GM18873 (cell line): ENCODE measurements around the gene ABLIM3.
"Not testable (repeated sequence)": the region's sequence is repeated elsewhere in the genome, so short reads cannot be mapped to it uniquely, and the experiment has no call there.

Source experiments
- ATAC-seq: cut with Tn5 transposase; IDR thresholded peaks from one replicate; pipeline ENCODE4 v1.9.1; 2021; ENCODE audit warnings: mild to moderate bottlenecking, moderate library complexity, moderate number of reproducible peaks; ENCODE audit not compliant: unreplicated experiment, low FRiP score

Gene ABLIM3

DNA sequence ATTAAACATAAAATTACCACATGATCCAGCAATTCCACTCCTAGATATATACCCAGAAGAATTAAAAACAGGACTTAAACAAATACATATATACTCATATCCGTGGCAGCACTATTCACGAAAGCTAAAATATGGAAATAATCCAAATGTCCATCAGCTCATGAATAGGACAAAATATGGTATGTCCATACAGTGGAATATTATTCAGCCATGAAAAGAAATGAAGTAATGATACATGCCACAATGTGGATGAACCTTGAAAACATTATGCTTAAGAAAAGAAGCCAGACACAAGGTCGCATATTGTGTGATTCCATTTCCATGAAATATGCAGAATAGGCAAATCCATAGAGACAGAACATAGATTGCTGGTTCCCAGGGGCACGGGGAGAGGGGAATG lies 105.6 kb downstream of the ABLIM3 start:
- no peak for ATAC-seq

GRCh38 chr5:149247726-149248125 lies 106.4 kb downstream of the ABLIM3 start:
- no peak for ATAC-seq

DNA sequence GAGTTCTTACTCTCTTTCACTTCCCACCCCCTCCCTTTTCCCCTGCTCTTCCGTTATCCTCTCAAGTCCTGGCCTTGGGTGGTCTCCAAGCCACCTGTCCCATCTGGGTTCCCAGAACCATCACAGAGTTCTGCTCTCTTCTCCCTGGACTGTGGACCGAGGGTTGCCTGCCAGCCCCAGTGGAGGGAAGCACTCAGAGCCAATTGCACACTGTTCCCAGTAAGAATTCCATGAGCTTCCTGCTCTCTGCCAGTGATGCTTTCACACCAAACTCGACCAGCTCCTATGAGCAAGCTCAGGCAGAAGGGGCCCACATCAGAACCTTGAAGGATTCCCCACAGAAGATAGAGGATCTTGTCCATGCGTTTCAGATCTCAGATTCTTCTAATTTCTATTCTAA lies 110.3 kb downstream of the ABLIM3 start:
- ATAC-seq = no peak

GRCh38 chr5:149254506-149254905 lies 113.2 kb downstream of the ABLIM3 start:
- ATAC-seq = no peak

DNA sequence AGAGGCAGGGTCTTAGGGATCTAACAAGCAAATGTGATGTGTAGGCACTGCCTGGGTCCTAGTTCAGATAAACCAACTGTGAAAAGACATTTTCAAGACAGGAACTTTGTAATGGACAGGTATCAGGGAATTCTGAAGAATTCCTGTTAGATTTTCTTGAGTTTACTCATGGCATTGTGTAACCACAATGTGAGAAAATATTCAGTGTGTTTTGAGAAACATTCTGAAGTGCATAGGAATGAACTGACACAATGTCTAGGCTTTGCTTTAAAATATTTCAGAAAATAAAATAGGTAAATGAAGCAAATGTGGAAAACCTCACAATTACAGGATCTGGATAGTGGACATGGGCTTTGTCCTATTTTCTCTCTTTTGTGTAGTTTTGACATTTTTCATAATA lies 115.2 kb downstream of the ABLIM3 start:
- no peak for ATAC-seq

DNA sequence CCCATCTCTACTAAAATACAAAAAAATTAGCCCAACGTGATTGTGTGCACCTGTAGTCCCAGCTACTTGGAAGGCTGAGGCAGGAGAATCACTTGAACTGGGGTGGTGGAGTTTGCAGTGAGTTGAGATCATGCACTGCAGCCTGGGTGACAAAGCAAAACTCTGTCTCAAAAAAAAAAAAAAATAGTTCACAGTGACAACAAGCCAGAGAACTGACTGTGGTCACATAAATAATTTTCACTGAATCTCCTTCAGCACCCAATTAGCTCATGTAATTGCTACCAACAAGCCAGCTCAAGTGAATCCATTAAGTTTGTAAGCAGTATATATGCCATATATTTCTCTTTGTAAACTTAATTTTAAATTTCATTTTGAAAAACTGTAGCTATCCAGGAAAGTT lies 115.8 kb downstream of the ABLIM3 start:
- no peak for ATAC-seq

- no peak for ATAC-seq
These were observed 116.8 kb downstream of the ABLIM3 start for GRCh38 chr5:149257889-149258705.

DNA sequence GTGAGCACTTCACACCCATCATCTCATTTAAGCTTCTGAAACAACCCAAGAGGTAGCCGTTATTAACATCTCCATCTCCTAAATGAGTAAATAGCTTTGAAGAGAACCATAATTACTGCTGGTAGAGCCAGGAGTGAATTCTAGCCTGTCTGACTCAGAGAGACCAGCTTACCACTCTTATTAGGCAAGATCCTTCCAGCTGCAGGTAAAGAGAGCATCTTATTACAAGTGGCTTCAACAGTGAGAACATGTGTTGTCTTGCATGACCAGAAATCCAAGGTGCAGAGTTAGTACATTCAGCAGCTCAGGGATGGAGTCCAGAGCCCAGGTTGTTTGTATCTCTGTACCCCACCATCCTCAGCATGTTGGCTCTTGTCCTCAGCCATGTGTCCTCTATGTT lies 119.5 kb downstream of the ABLIM3 start:
- ATAC-seq = no peak

GRCh38 chr5:149261246-149261645 lies 120.0 kb downstream of the ABLIM3 start:
- no peak for ATAC-seq

DNA sequence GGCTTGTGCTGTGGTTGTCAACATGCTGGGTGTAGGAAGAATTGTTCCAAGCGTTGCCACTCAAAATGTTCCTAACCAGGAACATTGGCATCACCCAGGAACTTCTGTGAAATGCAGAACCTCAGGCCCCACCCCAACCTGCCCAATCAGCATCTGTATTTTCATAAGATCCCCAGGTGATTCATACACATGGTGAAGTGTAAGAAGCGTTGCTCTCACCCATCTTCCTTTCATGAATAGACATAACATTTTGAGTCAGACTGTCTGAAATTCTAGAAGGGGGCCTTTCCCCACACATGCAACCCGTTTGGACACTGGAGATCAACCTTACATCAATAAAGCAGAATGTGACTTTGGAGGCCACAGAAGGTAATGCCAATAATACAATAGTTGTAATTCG lies 121.0 kb downstream of the ABLIM3 start:
- ATAC-seq = no peak

DNA sequence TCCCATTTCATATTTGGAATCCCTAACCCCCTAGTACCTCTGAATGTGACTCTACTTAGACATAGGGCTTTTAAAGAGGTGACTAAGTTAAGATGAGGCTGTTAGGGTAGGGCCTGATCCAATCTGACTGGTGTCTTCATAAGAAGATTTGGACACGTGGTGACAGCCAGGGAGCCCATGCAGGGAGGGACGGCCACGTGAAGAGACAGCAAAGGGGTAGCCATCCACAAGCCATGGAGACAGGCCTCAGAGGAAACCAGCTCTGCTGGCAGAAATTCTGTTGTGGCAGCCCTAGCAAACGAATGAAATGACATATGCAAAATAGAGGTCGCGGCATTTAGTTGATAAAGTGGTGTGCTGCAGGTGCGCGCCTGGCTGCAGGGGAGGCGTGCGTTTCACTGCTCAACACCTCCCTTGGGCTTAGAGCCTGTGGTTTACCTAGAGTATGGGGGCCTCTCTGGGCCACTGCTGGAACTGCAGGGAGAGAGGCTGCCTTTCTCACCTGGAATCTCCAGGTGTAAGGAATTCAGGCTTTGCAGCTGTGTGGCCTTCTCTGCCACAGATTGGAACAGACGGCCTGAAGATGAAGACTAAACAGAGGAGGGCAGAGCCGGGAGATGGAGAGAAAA lies 123.3 kb downstream of the ABLIM3 start:
- peak; percentile 81 for ATAC-seq

DNA sequence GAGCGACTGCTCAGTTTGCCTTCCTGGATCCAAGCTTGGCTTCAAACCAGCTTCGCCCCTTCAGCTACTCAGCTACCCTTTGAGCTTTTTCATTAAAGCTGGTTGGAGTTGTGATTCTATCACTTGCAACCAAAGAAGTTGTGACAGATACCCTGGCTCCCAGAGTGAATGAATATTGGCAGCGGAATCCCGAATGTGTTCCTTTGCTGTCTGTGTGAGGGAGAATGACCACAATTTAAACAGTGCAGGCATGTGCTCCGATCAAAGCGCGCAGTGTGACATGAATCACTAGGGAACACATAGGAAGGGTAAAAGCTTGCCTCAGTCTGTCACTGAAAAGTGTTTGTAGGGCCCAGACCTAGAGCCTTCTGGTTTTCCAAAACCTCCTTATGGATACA lies 123.8 kb downstream of the ABLIM3 start:
- no peak for ATAC-seq

DNA sequence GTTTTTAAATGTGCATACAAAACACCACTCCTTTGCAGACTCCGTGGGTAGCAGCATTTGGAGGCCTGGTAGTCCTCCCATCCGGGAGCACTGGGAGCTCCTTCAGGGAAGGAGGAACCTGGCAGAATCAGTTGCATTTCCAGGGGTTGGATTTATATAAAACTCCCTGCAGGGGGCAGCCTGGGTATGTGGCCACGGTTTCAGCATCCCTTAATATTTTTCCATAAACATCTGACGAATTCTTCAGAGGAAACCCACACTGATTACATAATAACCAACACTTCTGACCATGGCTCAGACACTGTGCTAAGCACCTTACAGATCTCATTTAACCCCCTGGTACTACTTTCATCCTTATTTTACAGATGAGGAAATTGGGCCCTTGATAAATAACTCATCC lies 124.3 kb downstream of the ABLIM3 start:
- ATAC-seq = no peak

DNA sequence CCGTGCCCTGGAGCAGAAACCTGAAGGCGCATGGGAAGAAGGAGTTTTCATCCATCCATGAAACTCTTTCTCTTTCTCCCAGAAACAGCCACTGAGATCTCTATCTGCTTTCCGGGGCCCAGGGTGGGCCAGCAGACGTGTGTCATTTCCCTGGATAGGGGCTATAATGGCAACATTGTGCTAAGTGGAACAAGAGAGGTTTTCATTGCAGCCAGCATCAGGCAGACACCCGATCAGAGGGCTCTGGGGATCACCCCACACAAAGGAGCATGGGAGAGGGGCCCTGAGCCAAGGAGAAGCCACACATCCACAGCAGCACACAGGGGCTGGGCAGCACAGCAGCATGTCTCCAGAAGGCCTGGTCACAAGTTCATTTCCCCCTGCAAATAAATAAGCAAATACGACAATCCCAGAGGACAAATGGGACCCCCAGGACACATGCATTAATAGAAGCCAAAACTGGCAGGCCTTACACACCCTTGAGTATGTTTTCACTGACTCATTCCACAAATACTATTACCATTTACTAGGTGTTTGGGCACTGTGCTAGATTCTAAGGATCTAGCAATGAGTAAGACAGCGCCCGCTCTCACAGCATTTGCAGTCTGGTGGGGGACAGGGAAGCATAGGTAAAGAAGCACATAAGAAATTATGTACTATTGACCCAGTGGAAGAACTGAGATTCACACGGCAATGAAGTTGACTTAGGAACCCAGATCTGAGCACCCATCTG lies 126.1 kb downstream of the ABLIM3 start:
- ATAC-seq = no peak

DNA sequence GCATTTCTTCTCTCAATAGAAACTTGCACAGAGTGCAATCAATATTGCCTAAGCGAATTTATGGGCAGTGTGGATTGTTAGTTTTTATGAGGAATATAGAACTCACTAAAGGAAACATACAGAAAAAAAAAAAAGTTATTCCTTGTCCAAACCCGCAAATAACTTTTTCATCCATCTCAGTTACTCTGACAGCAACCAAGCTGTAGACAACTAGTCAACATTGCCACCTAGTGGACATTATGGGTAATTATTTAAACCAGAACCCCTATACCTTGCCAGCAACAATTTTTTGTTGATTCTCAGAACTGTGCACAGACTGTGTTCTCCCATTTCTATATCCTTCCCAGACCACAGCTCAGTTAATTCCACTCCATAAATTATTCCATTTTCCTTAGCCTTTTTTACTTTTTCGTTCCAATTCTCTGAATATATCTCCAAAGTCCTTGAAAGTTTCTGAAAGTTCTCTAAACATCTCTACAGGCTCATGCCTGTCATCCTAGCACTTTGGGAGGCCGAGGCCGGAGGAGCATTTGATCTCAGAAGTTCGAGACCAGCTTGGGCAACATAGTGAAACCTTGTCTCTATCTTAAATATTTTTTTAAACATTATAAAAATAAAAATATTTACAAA lies 127.8 kb downstream of the ABLIM3 start:
- ATAC-seq = no peak

DNA sequence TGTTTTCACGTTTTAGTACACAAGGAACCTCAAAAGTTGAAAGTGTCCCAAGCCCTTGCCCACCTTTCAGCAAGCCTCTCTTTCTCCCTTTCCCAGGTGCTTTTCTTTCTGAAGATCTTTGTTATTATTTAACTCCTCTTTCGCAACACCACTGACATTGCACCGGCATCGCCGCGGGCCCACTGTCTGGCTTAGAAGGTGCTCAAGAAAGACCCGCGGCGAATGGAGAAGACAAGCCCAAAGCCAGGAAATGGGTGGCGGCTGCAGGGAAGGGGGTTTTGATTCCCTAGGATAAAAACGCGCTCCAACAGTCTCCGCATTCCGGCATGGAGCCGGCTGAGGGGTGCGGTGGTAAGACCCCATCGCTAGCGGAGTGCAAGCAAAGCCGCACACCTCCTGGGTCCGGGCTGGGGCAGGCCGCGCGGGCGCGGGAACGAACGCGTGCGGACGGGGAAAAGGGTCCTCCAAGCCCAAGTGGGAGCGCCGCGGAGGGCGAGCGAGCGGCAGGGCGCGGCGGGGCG lies 130.0 kb downstream of the ABLIM3 start:
- no peak for ATAC-seq

- ATAC-seq = no peak
These were observed 130.6 kb downstream of the ABLIM3 start, which contains the start of gene AFAP1L1 for GRCh38 chr5:149271716-149272563. Gene AFAP1L1 (plus strand): TSS chr5:149271859. CDS start chr5:149271969, 110 bp downstream.

GRCh38 chr5:149272781-149273180 lies 131.5 kb downstream of the ABLIM3 start:
- not testable (repeated sequence) for ATAC-seq

GRCh38 chr5:149273237-149273636 lies 131.9 kb downstream of the ABLIM3 start:
- ATAC-seq = no peak

GRCh38 chr5:149273950-149274349 lies 132.7 kb downstream of the ABLIM3 start:
- no peak for ATAC-seq
